ENCODE data around the gene STX16.

STX16 gene

GRCh38 chr20:58697201-58697866 lies 46.3 kb downstream of the STX16 start:
- DNase-seq (ENCODE audit: low spot score), result no peak

- DNase-seq (ENCODE audit: low spot score), result no peak
Observed at GRCh38 chr20:58697867-58698703, 47.0 kb downstream of the STX16 start.

GRCh38 chr20:58698741-58699622 lies 47.9 kb downstream of the STX16 start:
- DNase-seq (ENCODE audit: low spot score), result no peak

GRCh38 chr20:58699623-58700107 lies 48.6 kb downstream of the STX16 start:
- DNase-seq (ENCODE audit: low spot score), result no peak

GRCh38 chr20:58700121-58700821 lies 49.2 kb downstream of the STX16 start:
- no peak for DNase-seq (ENCODE audit: low spot score)

GRCh38 chr20:58700823-58701222 lies 49.7 kb downstream of the STX16 start:
- no peak for DNase-seq (ENCODE audit: low spot score)

GRCh38 chr20:58701431-58702160 lies 50.5 kb downstream of the STX16 start:
- no peak for DNase-seq (ENCODE audit: low spot score)

- DNase-seq (ENCODE audit: low spot score), result no peak
Observed at GRCh38 chr20:58702161-58702510, 51.1 kb downstream of the STX16 start.

GRCh38 chr20:58702859-58703648 lies 52.0 kb downstream of the STX16 start:
- no peak for DNase-seq (ENCODE audit: low spot score)

- no peak for DNase-seq (ENCODE audit: low spot score)
Observed at GRCh38 chr20:58703765-58704371, 52.8 kb downstream of the STX16 start.

GRCh38 chr20:58705208-58705926 lies 54.3 kb downstream of the STX16 start:
- DNase-seq (ENCODE audit: low spot score), result no peak

- no peak for DNase-seq (ENCODE audit: low spot score)
Observed at GRCh38 chr20:58706150-58706892, 55.2 kb downstream of the STX16 start.

- no peak for DNase-seq (ENCODE audit: low spot score)
Observed at GRCh38 chr20:58706975-58707681, 56.0 kb downstream of the STX16 start.

- DNase-seq (ENCODE audit: low spot score), result no peak
Observed at GRCh38 chr20:58707770-58708169, 56.7 kb downstream of the STX16 start.

GRCh38 chr20:58708246-58708931 lies 57.3 kb downstream of the STX16 start:
- DNase-seq (ENCODE audit: low spot score), result no peak

GRCh38 chr20:58709013-58709702 lies 58.1 kb downstream of the STX16 start:
- DNase-seq (ENCODE audit: low spot score), result no peak

- no peak for DNase-seq (ENCODE audit: low spot score)
Observed at GRCh38 chr20:58709703-58710039, 58.6 kb downstream of the STX16 start.

Measured in hematopoietic multipotent progenitor cell treated with erythropoietin and hydrocortisone succinate and interleukin-3 and kit ligand, for 15 days (in vitro differentiated cells).